Measurements from ENCODE around the gene CLHC1. TPM values are rescaled to one million over a fixed set of nuclear protein-coding genes. Genes with fewer than 3 reads are reported as not detected.
"Not testable (repeated sequence)": the region's sequence is repeated elsewhere in the genome, so short reads cannot be mapped to it uniquely, and the experiment has no call there.

CLHC1 gene
- total RNA-seq, 1 experiment from 2014 or later = 11.3 TPM

DNA sequence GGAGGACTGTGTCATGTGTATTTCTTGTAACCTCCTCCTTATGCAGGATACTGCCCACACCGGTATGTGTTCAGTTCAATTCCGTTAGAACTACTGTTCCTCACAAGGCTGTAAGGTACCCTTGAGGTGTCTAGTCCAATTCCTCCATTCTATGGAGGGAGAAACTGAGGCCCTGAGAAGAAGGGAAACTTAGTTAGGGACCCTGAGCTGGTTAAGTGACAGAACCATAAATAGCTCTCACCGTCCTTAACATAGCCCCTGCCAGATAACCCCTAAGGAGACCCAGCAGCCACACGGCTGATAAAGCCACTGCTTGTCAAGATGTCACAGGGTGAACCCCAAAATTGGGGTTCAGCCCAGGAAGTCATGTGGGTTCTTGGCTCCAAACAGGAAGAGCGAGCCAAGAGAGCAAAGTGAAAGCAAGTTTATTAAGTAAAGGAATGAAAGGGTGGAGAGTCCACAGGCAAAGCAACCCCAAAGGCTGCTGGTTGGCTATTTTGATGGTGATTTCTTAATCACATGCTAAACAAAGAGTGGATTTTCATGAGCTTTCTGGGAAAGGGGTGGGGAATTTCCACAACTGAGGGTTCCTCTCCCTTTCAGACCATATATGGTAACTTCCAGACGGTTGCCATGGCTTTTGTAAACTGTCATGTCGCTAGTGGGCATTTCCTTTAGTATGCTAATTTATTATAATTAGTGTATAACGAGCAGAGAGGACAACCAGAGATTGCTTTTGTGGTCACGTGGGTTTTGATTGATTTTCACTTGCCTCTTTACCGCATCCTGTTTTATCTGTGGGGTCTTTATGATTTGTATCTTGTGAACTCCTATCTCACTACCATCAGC, 98.4 kb downstream of the CLHC1 start:
- Histone ChIP-seq H3K4me3 (no peak overlapping the region), H3K27me3 (no peaks in the 10 kb centered on the region), H3K27ac (no peak overlapping the region), H3K4me1 (peaks cover 10% of the 10 kb centered on the region), H3K9me3 (replicated peaks) (no peaks in the 10 kb centered on the region), H3K36me3 (no peaks in the 10 kb centered on the region)
- no peak for DNase-seq

DNA sequence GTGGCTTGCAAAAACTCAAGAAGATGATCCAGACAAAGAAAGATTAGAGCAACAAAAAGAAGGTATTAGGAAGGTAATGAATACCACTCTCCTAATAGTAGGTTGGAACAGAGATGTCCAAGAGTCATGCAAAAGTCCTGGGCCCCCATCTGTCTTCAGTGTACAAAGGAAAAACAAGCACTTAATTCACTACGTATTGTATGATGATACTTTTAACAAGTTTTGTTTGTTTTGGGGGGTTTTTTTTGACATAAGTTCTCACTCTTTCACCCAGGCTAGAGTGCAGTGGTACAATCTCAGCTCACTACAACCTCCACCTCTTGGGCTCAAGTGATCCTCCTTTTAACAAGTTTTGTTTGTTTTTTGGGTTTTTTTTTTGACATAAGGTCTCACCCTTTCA, 101.2 kb downstream of the CLHC1 start:
- no peaks in the 10 kb centered on the region for H3K27me3 ChIP-seq
- H3K27ac ChIP-seq = no peak overlapping the region
- H3K36me3 ChIP-seq = no peaks in the 10 kb centered on the region
- DNase-seq = no peak
- no peak overlapping the region for H3K4me3 ChIP-seq
- no peaks in the 10 kb centered on the region; the same call in 1 of the 2 replicates for H3K9me3 ChIP-seq (replicated peaks)
- H3K4me1 ChIP-seq = peaks cover 10% of the 10 kb centered on the region

DNA sequence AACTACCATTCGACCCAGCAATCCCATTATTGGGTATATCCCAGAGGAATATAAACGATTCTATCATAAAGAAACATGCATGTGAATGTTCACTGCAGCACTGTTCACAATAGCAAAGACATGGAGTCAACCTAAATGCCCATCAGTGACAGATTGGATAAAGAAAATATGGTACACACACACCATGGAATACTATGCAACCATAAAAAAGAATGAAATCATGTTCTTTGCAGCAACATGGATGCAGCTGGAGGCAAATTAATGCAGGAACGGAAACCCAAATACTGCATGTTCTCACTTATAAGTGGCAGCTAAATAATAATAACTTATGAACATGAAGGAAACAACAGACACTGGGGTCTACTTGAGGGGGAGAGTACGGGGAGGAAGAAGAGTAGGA, 105.5 kb downstream of the CLHC1 start:
- not testable (repeated sequence) for H3K27me3 ChIP-seq, DNase-seq, H3K4me1 ChIP-seq

More for the DNA sequence above, 105.5 kb downstream of the CLHC1 start:
- H3K36me3 ChIP-seq; H3K4me3 ChIP-seq; H3K9me3 ChIP-seq (replicated peaks); H3K27ac ChIP-seq: not testable (repeated sequence)

Other genes starting within 250 kb of the CLHC1 start
- gene RTN4, start 181.8 kb downstream of the CLHC1 start, total RNA-seq (2014; rRNA removed; shearing (Covaris generic)) = 153 and 164 TPM in 2 replicates
- 2,778 and 2,978 TPM in 2 replicates for gene RPS27A, start 395 bp upstream of the CLHC1 start, total RNA-seq (2014; rRNA removed; shearing (Covaris generic))
- 55.0 and 60.5 TPM in 2 replicates for gene MTIF2, start 36.9 kb upstream of the CLHC1 start, total RNA-seq (2014; rRNA removed; shearing (Covaris generic))
- 99.2 and 134 TPM in 2 replicates for gene CCDC88A, start 187.6 kb upstream of the CLHC1 start, total RNA-seq (2014; rRNA removed; shearing (Covaris generic))